HepG2 (cell line): ENCODE data around the gene FGFR1OP2. TPM values are rescaled to one million over a fixed set of nuclear protein-coding genes. Genes with fewer than 3 reads are reported as not detected.

Experiments
- ATF2 ChIP-seq: sonication (generic); formaldehyde crosslinking; IDR thresholded peaks from 2 replicates; pipeline ENCODE4 v1.4.0; 2020; ENCODE audit warnings: missing genetic modification reagents
- BATF2 ChIP-seq: sonication (generic); formaldehyde crosslinking; IDR thresholded peaks from 2 replicates; pipeline ENCODE4 v1.8.0; 2022; ENCODE audit warnings: mild to moderate bottlenecking, missing genetic modification reagents, moderate library complexity
- CERS6 ChIP-seq: sonication (generic); formaldehyde crosslinking; IDR thresholded peaks from 2 replicates; pipeline ENCODE4 v1.5.0; 2020; ENCODE audit warnings: missing genetic modification reagents
- CSRNP1 ChIP-seq: sonication (generic); formaldehyde crosslinking; IDR thresholded peaks from 2 replicates; pipeline ENCODE4 v1.8.1; 2023; ENCODE audit warnings: mild to moderate bottlenecking, missing genetic modification reagents
- DMTF1 ChIP-seq: sonication (generic); formaldehyde crosslinking; IDR thresholded peaks from 2 replicates; pipeline ENCODE4 v1.4.0; 2020; ENCODE audit warnings: mild to moderate bottlenecking, missing genetic modification reagents
- IKZF1 ChIP-seq: fragments of 450-650 bp; IDR thresholded peaks from 2 replicates; pipeline ENCODE4 v1.7.1; 2016
- KDM5A ChIP-seq: fragments of 200-600 bp; sonication (generic); IDR thresholded peaks from 2 replicates; pipeline ENCODE4 v1.7.0; 2018; ENCODE audit warnings: antibody characterized with exemption, mild to moderate bottlenecking, low read length, borderline replicate concordance
- NFATC3 ChIP-seq: sonication (generic); formaldehyde crosslinking; IDR thresholded peaks from 2 replicates; pipeline ENCODE4 v1.5.1; 2020; ENCODE audit warnings: mild to moderate bottlenecking, missing genetic modification reagents
- SAFB2 ChIP-seq: sonication (generic); formaldehyde crosslinking; IDR thresholded peaks from 2 replicates; pipeline ENCODE4 v1.5.1; 2020; ENCODE audit warnings: missing genetic modification reagents, low read depth, mild to moderate bottlenecking, borderline replicate concordance
- SMARCE1 ChIP-seq: fragments of 450-650 bp; IDR thresholded peaks from 2 replicates; pipeline ENCODE4 v1.6.1; 2017; ENCODE audit warnings: borderline replicate concordance
- SP1 ChIP-seq, 2 experiments: fragments of 450-650 bp in 1 of 2; sonication (generic) in 1 of 2; formaldehyde crosslinking in 1 of 2; IDR thresholded peaks; 2 replicates each; pipeline versions ENCODE4 v1.4.0 to v1.6.1; 2016 to 2020; ENCODE audit warnings: missing genetic modification reagents in 1 of 2
- THRA ChIP-seq: sonication (generic); formaldehyde crosslinking; IDR thresholded peaks from 2 replicates; pipeline ENCODE4 v1.4.0; 2020; ENCODE audit warnings: missing genetic modification reagents, borderline replicate concordance
- ZBTB20 ChIP-seq: sonication (generic); formaldehyde crosslinking; IDR thresholded peaks from 2 replicates; pipeline ENCODE4 v1.8.1; 2023; ENCODE audit warnings: missing genetic modification reagents, low read depth, mild to moderate bottlenecking, borderline replicate concordance
- ZNF333 ChIP-seq: sonication (generic); formaldehyde crosslinking; IDR thresholded peaks from 2 replicates; pipeline ENCODE4 v1.4.0; 2020; ENCODE audit warnings: mild to moderate bottlenecking, missing genetic modification reagents, borderline replicate concordance
- ZNF430 ChIP-seq: sonication (generic); formaldehyde crosslinking; IDR thresholded peaks from 2 replicates; pipeline ENCODE4 v1.9.0; 2021; ENCODE audit warnings: mild to moderate bottlenecking, missing genetic modification reagents
- ZNF709 ChIP-seq: sonication (generic); formaldehyde crosslinking; IDR thresholded peaks from 2 replicates; pipeline ENCODE4 v1.5.0; 2020; ENCODE audit warnings: mild to moderate bottlenecking, missing genetic modification reagents
- ZNF737 ChIP-seq: sonication (generic); formaldehyde crosslinking; IDR thresholded peaks from 2 replicates; pipeline ENCODE4 v1.5.0; 2020; ENCODE audit warnings: missing genetic modification reagents, mild to moderate bottlenecking, borderline replicate concordance
- ZNF75D ChIP-seq: sonication (generic); formaldehyde crosslinking; IDR thresholded peaks from 2 replicates; pipeline ENCODE4 v1.8.1; 2023; ENCODE audit warnings: missing genetic modification reagents, mild to moderate bottlenecking, borderline replicate concordance
- ZNF777 ChIP-seq: sonication (generic); formaldehyde crosslinking; IDR thresholded peaks from 2 replicates; pipeline ENCODE4 v1.4.0; 2020; ENCODE audit warnings: missing genetic modification reagents
- polyA plus RNA-seq, 8 experiments: library from polyadenylated mRNA; depleted of rRNA in 3 of 8; stranded (reverse) in 7 of 8; unstranded in 1 of 8; fragments of >200 nt; fragmentation: Illumina TruSeq in 4 of 8; extraction: Trizol in 4 of 8; gene quantifications; 2 replicates each; pipeline versions ENCODE4 v1.2.1 to v1.2.3, GENCODE V29; 2011 to 2016; ENCODE audit warnings: low read depth in 4 of 8, missing spikeins in 1 of 8, mixed read lengths in 1 of 8; ENCODE audit not compliant: insufficient read depth in 1 of 8
- total RNA-seq, 5 experiments: library from RNA; depleted of rRNA; stranded (reverse); fragments of >200 nt; fragmentation: Illumina TruSeq; extraction: Trizol; gene quantifications; 2 replicates each; pipeline ENCODE4 v1.2.3, GENCODE V29; 2016; ENCODE audit warnings: low read depth in 1 of 5

Gene FGFR1OP2
- total and polyA plus RNA-seq, 2 of the 13 experiments (the other 11 are each of a cell fraction or from before 2014, with no cell fraction given) = 18.3 to 38.1 TPM

GRCh38 chr12:27014085-27014858 is 76.0 kb downstream of the FGFR1OP2 start, which contains the start of gene TM7SF3 (continued):
- peak; percentile 68; the same call in 1 of the 2 replicates for TF ChIP-seq ZNF777
- no peak for TF ChIP-seq IKZF1
- no peak for TF ChIP-seq ATF2
- peak; percentile 50; the same call in 1 of the 2 replicates for TF ChIP-seq ZBTB20 (CRISPR knock-in tag)
- TF ChIP-seq NFATC3 (CRISPR knock-in tag) = no peak
- TF ChIP-seq BATF2 (CRISPR knock-in tag) = no peak
- no peak for TF ChIP-seq SP1 (IDR thresholded peaks at IDR 0.05)
- peak; percentile 41; the same call in 1 of the 2 replicates for TF ChIP-seq SP1 (CRISPR knock-in tag; IDR thresholded peaks at IDR 0.05)
- peak; percentile 76 for TF ChIP-seq ZNF430 (CRISPR knock-in tag)
- no peak for TF ChIP-seq CERS6 (CRISPR knock-in tag)
- TF ChIP-seq CSRNP1 = no peak
- no peak for TF ChIP-seq ZNF709 (CRISPR knock-in tag)
- no peak for TF ChIP-seq ZNF75D (CRISPR knock-in tag)
- no peak; the same call in 1 of the 2 replicates for TF ChIP-seq THRA (CRISPR knock-in tag)
- TF ChIP-seq SAFB2 (CRISPR knock-in tag) = no peak; the same call in 1 of the 2 replicates
- TF ChIP-seq ZNF737 (CRISPR knock-in tag) = no peak
- no peak for TF ChIP-seq DMTF1 (CRISPR knock-in tag)
- no peak for TF ChIP-seq SMARCE1
- TF ChIP-seq ZNF333 = peak; percentile 75; the same call in 1 of the 2 replicates
- peak; percentile 30; the same call in 1 of the 2 replicates for TF ChIP-seq KDM5A
